UCSD-AML1 (cell line): ENCODE data around the gene ACACA.
"Not testable (repeated sequence)": the region's sequence is repeated elsewhere in the genome, so short reads cannot be mapped to it uniquely, and the experiment has no call there.

Source experiments
- DNase-seq: peaks from one replicate; lab custom pipeline; 2025; ENCODE audit not compliant: unreplicated experiment; lab: John Stamatoyannopoulos, UW

The ACACA gene

DNA sequence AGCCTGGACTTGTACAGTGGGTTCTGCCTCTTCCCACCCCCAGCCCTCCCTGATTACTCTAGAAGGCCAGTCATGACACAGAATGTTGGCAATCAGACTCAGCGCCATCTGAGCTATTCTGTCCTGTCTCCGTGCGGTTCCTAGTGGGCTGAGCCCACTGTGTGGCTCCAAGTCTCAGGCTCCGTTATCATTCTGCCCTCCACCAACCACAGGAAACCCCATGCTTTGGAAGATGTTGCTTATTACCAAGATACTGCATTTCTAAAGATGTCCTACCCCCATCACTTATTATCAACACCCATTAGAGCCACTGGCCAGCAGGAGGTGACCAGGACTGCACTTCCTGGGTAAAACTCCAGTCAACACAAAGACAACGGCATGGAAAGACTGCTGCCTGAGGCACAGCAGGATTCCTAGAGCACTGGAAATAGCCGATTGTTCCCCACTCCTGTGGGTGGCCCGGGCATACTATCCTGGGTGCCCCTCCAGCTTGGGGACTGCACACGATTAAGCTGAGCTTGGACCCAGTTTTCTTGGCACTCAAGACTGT is 324.2 kb downstream of the ACACA start:
- no peak for DNase-seq

DNA sequence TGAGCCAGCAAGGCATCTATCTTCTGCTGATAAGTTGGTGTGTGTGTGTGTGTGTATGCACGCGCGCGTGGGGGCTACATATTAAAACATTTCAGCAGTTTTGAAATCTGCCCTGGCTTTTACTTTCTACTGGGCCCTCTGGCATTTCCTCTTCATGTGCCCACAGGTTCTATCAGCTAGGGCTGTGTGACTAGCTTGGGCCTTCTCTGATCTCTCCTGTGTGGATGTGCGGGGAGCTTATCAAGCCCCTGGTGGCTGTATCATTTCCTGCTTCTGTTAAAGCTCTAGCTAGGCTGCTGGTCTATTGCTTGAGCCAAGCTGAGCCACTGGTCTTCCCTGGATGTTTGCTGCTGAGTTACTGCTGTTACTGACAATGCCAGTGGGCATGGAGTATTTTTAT is 325.3 kb downstream of the ACACA start:
- DNase-seq = peak; percentile 35

DNA sequence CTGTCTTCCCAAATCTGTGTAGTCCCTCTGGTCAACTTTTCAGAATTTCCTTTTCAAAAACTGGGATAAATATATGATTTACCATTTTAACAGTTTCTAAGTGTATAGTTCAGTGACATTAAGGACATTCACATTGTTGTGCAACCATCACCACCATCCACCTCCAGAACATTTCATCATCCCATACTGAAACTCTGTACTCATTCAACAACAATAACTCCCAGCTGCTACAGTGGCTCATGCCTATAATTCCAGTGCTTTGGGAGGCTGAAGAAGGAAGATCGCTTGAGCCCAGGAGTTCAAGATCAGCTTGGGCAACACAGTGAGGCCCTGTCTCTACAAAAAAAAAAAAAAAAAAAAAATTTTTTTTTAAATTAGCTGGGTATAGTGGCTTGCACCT is 326.9 kb downstream of the ACACA start:
- DNase-seq = no peak

DNA sequence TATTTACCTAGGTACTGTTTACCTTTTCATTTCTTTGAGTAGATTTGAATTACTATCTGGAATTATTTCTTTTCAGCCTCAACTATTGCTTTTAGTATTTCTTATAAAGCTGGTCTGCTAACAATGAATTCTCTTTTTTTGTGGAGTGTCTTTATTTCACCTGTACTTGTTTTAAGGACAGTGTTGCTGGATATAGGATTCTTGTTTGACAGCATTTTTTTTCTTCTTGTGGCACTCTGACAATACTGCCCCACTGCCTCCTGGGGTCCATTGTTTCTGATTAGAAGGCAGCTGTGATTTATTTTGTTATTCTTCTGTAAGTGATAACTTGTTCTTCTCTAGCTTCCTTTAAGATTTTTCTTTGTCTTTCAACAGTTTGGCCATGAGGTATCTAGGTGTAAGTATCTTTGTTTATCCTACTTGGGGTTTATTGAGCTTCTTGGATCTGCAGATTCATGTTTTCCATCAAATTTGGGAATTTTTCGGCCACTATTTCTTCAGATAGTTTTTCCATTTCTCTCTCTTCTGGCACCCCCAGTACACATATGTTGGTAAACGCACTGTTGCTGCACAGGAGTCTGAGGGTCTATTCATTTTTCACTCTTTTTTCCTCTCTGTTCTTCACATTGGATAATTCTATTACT is 327.4 kb downstream of the ACACA start:
- no peak for DNase-seq

DNA sequence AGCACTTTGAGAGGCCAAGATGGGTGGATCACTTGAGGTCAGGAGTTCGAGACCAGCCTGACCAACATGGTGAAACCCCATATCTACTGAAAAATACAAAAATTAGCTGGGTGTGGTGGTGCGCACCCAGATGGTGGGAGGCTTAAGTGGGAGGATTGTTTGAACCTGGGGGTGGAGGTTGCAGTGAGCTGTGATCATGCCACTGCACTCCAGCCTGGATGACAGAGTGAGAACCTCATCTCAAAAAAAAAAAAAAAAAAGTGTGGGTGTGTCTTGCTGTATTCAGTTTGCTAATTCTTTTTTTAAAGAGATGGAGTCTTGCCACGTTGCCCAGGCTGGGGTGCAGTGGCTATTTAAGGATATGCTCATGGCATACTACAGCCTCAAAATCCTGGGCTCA is 333.2 kb downstream of the ACACA start:
- DNase-seq = not testable (repeated sequence)

DNA sequence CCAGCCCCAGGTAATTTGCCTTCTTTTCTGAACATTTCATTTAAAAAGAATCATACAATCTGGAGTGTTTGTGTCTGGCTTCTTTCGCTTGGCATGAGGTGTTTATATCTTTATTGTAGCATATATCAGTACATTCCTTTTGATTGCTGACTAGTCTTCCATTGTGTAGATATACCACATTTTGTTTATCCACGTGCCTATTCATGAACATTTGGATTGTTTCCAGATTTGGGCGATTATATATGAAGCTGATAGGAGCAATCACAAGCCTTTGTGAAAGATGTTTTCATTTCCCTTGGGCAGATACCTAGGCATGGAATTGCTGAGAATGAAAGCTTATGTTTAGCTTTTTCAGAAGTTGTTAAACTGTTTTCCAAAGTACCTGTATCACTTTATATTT is 337.5 kb downstream of the ACACA start:
- DNase-seq = no peak

DNA sequence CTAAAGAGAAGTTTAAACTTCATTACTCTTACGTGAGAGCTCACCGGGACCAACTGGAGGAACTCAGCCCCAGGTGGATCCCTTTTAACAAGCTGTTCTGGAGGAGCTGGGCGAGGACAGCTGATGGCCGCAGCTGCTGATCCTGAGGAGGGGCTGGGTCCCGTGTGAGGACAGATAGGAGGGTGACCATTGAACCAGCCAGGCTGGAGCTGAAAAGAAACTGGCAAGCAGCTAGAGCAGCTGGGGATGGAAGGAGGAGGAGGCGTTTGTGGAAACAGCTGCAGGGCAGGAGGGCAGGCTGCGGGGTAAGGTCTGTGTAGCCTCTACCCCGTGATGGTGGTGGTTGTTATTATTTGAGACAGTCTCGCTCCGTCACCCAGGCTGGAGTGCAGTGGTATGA is 338.4 kb downstream of the ACACA start:
- DNase-seq = no peak

DNA sequence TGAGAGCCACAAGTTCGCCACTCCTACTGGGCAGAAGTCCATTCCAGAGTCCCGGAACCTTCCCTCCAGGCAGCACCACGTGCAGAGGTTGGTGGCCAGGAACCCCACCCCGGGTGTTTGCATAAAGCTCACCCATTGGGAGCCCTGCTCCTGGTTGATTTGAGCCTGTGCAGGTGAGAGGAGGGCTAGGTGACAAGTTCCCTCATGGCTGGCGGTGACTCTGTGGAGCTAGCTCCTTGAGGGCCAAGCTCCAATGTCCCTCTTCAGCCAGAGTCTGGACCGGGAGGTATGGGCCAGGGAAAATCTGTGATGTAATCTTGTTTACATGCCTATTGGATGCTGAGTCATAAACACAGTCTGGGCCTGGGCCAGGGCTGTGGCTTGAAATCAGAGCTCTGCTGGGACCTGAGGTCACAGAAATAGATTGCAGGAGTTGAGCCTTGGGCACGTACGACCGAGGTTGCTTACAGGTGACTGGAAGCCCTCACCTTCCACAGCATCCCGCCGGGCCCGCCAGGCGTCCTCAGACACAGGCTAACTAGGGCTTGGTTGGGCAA is 339.0 kb downstream of the ACACA start:
- DNase-seq = no peak

DNA sequence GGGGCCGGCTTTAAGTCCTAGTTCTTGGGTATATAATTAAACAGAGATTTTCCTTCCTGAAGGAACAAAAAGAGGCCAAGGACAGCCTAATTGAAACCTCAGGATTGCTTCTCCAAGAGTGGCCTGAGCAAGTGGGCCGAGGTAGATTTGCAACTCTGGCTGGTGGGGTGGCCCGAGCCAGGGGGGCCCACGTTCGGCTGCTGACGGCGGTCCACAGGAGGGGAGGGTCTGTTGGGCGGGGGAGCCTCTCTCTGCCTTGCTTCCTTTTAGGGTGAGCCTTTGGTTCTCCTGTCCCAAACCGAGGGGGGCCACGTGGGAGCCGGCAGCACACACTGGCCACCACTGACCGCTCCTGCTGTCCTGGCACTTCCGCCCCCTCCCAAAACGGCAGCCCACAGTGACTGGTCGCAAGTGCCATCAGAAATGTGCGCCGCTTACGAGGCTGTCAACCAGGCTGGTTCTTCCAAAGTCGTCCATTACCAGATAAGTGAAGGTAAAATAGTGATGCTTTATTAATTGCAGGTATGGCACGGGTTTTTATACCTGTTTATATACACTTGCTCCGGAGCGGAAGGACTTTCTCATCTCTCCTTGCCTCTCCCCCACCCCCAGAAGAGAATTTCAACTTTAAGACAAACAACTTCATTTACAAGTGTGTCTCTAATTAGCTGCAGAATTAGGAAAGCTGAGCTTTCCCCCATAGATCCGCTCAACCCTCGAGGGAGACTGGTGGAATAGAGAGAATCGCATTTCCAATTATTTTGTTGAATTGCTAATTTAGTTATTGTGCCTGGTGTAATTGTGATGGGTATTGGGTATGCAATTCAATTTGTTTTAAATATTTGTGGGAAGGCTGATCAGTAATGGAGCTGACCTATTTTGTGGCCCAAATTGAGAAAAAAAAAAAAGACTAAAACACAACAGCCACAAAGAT is 340.0 kb downstream of the ACACA start:
- no peak for DNase-seq

DNA sequence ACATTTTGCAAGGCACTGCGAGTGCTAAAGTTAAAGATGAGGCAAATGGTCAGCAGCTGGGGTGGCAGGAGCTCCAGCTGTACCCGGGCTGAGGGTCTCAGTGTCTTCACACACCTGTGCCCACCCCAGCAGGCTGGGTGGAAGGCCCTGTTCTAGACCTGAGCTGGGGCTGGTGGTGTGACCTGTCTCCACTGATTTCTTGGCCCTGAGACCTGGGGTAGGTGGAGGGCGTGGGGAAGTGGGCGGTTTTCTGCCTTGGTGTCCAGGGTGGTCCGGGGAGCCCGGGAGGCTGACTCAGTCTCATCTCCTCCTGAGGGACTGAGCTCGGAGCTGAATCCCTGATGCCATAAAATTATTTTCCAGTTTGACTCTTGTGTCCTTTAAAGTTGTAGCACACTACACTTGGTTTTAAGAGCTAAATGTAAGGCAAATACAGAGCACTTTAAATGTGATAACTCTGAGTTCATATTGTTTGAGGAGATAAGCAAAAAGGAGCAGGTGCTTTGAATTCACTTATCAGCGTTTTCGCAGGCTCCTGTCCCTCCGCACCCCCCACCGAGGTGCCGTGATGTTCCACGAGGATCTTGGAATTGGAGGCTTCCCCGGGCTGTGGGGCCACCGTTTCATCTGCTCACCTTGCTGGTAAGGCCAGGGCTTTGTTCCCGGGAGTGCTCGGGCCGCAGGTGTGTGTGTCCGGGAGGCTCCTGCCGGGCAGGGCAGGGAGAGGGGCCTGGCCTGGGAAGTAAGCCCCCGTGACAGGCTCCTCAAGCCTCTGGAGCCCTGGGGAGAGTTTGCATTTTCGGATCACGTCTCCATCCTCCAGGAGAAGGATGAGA is 340.9 kb downstream of the ACACA start:
- no peak for DNase-seq

DNA sequence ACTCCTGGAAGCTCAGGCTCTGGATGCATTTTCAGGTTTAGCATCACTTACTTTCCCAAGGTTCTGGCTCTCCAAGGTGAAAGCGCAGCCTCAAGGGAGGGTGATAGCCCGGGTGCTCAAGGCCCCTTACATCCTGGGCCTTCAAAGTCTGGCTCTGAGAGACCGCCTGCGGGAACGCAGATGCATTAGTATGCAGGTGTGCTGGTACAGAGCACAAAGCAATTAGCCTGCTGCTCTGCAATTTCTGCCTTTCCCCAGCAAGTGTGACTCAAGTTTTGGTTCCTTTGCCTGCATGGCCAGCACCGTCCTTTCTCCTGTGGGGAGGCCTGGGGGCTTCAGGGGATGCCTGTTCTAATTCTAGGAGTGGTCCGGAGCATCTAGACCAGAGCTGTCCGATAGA is 341.7 kb downstream of the ACACA start:
- DNase-seq = no peak

DNA sequence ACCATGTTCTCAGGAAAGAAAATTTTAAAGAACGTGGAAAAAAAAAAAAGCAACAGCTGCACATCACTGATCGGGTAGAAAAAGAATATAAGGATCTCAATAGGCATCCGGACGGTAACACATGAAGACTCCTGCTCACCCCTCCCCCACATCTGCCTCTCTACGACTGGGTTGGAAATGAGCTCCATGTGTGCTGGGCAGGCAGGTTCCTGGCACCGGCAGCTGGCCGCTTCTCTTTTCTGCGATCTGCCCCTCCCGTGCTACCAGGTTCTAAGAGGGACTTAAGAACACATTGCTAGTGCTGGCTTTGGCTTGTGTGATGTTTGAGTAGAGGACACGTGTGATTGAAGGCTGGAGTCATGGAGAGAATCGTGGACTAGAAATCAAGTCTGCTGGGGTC is 342.4 kb downstream of the ACACA start:
- no peak for DNase-seq

DNA sequence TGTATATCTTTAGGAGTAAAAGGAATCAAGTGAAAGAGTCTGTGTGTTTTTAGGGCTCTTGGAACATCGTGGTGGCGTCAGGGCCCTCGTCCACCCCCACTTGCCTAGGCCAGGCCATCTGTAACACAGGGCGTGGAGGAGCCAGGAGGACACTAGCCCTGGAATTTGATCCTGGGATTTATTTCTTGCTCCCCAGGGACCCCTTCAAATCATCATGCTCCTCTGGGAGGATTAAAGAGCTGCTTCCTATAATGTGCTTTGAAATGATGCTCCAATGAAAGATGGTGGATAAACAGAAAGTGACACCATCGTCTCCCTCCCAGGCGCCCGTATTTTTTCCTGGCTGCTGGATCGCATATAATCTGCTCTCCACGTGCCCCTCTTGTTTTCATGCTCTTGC is 344.6 kb downstream of the ACACA start:
- no peak for DNase-seq

DNA sequence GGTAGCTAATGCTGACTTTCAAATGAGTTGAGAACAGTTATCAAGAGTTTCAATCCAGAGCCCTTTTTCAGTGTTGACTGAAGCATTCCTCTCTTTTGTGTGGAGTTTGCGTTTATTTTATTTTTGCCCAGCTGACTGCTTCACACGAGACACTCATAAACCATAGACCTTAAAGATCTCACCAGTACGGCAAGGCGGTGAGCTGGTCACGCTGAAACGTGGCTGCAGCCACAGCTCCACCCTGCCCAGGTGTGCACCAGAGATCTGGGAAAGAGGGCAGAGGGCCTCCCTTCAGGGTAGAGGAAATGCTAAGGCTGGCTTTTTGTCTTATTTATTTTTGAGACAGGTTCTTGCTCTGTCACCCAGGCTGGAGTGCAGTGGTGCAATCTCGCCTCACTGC is 345.7 kb downstream of the ACACA start:
- no peak for DNase-seq

DNA sequence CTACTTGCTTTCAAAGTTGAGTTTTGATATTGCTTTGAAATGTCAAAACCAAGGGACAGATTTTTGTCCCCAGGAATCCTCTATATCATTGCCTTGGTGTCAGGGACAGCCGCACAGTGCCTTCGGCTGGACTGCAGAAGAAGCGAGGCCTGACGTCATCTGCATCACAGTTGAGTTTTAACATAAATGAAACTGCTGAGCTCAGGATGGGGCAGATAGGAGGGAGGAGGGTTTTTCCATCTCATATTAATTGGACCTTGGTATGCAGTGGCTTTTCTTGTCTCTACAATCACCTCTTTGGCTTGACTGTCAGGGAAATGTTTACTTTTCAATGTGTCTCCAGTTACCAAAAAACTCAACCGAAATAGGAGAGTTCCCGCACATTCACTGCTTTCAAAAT is 346.5 kb downstream of the ACACA start:
- DNase-seq = no peak

DNA sequence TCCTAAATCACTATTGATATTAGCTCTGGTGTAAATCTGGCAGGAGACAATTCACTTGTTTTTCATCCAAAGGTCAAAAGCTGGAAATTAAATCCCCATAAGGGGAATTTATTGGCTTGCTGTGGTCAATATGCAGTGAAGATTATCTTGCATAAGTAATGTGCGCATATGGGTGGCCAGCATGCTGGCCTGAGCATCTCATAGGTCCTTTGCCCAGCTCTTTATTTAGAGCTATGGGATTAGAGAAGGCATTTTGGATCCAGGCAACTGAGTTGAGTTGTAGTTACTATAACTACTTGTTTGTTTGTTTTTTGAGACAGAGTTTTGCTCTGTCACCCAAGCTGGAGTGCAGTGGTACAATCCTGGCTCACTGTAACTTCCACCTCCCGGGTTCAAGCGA is 347.1 kb downstream of the ACACA start:
- DNase-seq = no peak

DNA sequence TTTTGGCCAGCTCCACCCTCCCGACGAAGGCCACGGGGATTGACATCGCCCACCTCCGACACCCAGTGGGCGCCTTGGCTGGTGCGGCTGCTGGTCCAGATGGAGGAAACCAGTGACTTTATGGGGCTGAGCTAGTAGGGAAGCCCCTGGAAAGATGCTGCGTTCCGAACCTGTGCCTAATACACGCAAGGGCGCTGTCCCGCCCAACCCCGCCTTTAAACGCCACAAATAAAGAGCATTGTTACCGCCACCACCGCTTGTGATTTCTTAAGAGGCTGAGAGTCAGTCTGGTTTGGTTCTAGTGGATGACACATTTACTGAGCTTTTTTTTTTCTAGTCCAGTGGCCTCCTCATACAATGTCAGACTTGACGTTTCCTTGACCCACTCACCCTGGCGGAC is 350.0 kb downstream of the ACACA start:
- no peak for DNase-seq

DNA sequence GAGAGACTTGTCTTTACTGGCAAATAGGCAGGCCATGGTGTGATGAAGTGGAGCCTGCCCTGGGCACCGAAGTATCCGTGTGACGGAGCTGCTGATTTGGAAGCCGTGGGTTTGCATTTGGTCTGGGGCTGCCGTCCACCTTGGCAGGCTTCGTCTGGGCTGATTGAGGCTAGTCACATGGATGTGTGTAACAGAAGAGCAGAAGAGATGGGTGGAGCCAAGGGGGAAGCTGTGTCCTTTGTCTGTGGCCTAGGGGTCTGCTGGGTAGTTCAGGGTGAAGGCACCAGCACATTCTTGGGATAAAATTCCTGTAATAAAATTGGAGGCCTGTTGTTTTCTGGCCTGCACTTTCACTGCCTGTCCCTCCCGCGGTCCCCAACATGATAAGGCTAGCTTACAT is 351.7 kb downstream of the ACACA start:
- DNase-seq = no peak

DNA sequence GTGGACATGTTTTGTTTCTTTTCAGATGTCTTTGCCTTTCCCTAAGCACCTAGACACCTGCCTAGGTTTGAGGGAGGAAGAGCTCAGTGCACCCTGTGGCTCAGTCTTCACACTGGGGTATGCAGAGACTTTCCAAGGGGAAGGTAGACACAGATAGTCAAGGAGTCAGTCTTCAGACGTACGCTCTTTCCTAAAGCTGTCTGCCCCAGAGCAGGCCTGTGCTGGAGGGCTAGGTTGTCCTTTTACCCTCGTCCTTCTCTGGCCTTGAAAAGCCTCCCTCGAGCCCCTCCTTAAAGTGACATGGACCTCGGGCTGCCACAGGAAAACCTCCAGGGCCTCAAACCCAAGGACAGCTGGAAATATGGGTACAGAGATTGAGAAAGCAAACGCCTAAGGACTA is 354.2 kb downstream of the ACACA start:
- DNase-seq = no peak

DNA sequence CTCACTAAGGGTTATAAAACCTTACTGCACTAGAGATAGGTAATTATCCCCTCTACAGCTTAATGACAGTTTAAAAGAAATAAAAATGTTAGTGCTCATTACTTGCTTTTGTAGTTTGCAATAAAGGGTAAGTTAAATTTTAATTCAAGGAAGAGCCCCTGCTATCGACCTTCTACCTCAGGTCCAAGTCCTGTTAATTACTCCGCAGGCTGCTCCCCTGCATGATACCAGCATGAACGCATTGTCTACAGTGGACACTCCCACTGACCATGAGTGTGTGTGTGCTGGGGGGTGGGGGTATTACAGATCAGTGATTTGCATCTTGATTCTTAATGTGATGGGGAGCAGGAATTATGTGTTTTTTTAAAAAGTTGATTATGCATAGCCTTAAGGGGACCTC is 354.8 kb downstream of the ACACA start:
- no peak for DNase-seq

DNA sequence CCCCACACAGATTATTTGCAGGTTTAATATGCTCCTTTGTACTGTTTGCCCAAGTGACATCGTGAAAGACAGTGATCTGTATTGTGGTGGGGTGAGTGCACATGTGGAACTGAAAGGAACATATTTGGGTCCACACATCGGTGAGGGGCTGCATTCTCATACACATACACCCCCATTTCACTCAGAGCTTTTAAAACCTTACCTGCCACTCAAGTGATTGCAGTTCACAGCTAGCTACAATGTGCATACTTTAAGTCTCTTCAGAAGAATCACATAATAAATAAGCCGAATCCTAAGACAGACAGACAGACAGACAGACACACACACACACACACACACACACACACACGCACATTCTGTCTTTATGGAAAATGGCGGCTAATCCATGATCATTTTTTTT is 355.3 kb downstream of the ACACA start:
- DNase-seq = no peak
